CD14-positive monocyte (primary cell): ENCODE measurements around the gene RNF225. TPM values are rescaled to one million over a fixed set of nuclear protein-coding genes. Genes with fewer than 3 reads are reported as not detected.

ENCODE experiments used
- DNase-seq, 3 donors: peaks; one replicate each; pipeline ENCODE4 v3.0.0-alpha.2; 2011 to 2022
- H2AFZ ChIP-seq: 2 replicates; pipeline ENCODE4 v1.6.0; 2012; ENCODE audit warnings: mild to moderate bottlenecking, low read depth, low read length, inconsistent platforms; ENCODE audit not compliant: insufficient read depth, poor library complexity, severe bottlenecking
- H3K27ac ChIP-seq, 2 donors: 1 replicate in 1 of 2; 2 replicates in 1 of 2; pipeline ENCODE4 v1.5.1; 2012 to 2013; ENCODE audit warnings: low read length in 2 of 2, control low read depth in 1 of 2, inconsistent platforms in 1 of 2, low read depth in 1 of 2, mild to moderate bottlenecking in 1 of 2
- H3K27me3 ChIP-seq, 2 donors: one replicate each; pipeline versions ENCODE4 v1.6.0 to v1.6.1; 2011 to 2013; ENCODE audit warnings: low read length in 2 of 2; ENCODE audit not compliant: control insufficient read depth in 2 of 2, insufficient read depth in 2 of 2
- H3K36me3 ChIP-seq, 2 donors: replicated peaks in 1 of 2; 1 replicate in 1 of 2; 2 replicates in 1 of 2; pipeline versions ENCODE4 v1.5.1 to v1.6.1; 2012 to 2013; ENCODE audit warnings: low read length in 2 of 2, control low read depth in 1 of 2, inconsistent platforms in 1 of 2, mild to moderate bottlenecking in 1 of 2; ENCODE audit not compliant: insufficient read depth in 2 of 2, control insufficient read depth in 1 of 2
- H3K4me1 ChIP-seq, 2 donors: 1 replicate in 1 of 2; 2 replicates in 1 of 2; pipeline versions ENCODE4 v1.5.1 to v1.6.1; 2012 to 2013; ENCODE audit warnings: low read length in 2 of 2, control low read depth in 1 of 2, inconsistent platforms in 1 of 2, mild to moderate bottlenecking in 1 of 2, moderate library complexity in 1 of 2; ENCODE audit not compliant: insufficient read depth in 2 of 2, control insufficient read depth in 1 of 2
- H3K4me2 ChIP-seq: replicated peaks from 2 replicates; pipeline ENCODE3; 2012; ENCODE audit warnings: low read length, moderate library complexity, mild to moderate bottlenecking; ENCODE audit not compliant: poor library complexity, severe bottlenecking; ENCODE audit errors: extremely low read depth
- H3K4me3 ChIP-seq, 3 experiments: fragments of 200-600 bp in 1 of 3; sonication (generic) in 1 of 3; replicated peaks in 1 of 3; 1 replicate in 2 of 3; 2 replicates in 1 of 3; pipeline ENCODE4 v1.5.1; 2011 to 2013; ENCODE audit warnings: low read length in 3 of 3, mild to moderate bottlenecking in 3 of 3, control low read depth in 2 of 3, low read depth in 2 of 3, inconsistent platforms in 1 of 3, moderate library complexity in 1 of 3
- H3K79me2 ChIP-seq: 2 replicates; pipeline ENCODE4 v1.6.0; 2012; ENCODE audit warnings: mild to moderate bottlenecking, control low read depth, inconsistent platforms, low read length, moderate library complexity; ENCODE audit not compliant: insufficient read depth
- H3K9ac ChIP-seq: 2 replicates; pipeline ENCODE4 v1.6.0; 2017; ENCODE audit warnings: low read length, mild to moderate bottlenecking; ENCODE audit not compliant: insufficient read depth, poor library complexity, severe bottlenecking
- H3K9me3 ChIP-seq, 2 donors: replicated peaks in 1 of 2; 1 replicate in 1 of 2; 2 replicates in 1 of 2; pipeline versions ENCODE4 v1.5.1 to v1.6.1; 2012 to 2013; ENCODE audit warnings: low read length in 2 of 2, control low read depth in 1 of 2; ENCODE audit not compliant: control insufficient read depth in 1 of 2, insufficient read depth in 1 of 2
- H4K20me1 ChIP-seq: 2 replicates; pipeline ENCODE4 v1.6.0; 2012; ENCODE audit warnings: mild to moderate bottlenecking, low read length, control low read depth, moderate library complexity; ENCODE audit not compliant: insufficient read depth
- H3K27ac Mint-ChIP-seq, 7 donors: one replicate each; pipeline ENCODE4 v1.8.0; 2020; ENCODE audit warnings: mild to moderate bottlenecking in 7 of 7, mixed read lengths in 7 of 7, moderate library complexity in 6 of 7, inconsistent platforms in 2 of 7
- H3K27me3 Mint-ChIP-seq, 3 donors: one replicate each; pipeline ENCODE4 v1.8.0; 2021 to 2022; ENCODE audit warnings: low read depth in 3 of 3, mild to moderate bottlenecking in 3 of 3, mixed read lengths in 3 of 3, moderate library complexity in 3 of 3, inconsistent platforms in 1 of 3
- H3K36me3 Mint-ChIP-seq, 2 donors: one replicate each; pipeline ENCODE4 v1.8.0; 2020; ENCODE audit warnings: mixed read lengths in 2 of 2, inconsistent platforms in 1 of 2, mild to moderate bottlenecking in 1 of 2
- H3K4me1 Mint-ChIP-seq: one replicate; pipeline ENCODE4 v1.8.0; 2020; ENCODE audit warnings: mild to moderate bottlenecking, mixed read lengths
- H3K4me3 Mint-ChIP-seq, 2 donors: one replicate each; pipeline ENCODE4 v1.8.0; 2020; ENCODE audit warnings: mild to moderate bottlenecking in 2 of 2, mixed read lengths in 2 of 2, moderate library complexity in 1 of 2
- H3K9me3 Mint-ChIP-seq, 7 donors: one replicate each; pipeline ENCODE4 v1.8.0; 2020 to 2022; ENCODE audit warnings: mixed read lengths in 7 of 7, mild to moderate bottlenecking in 6 of 7, moderate library complexity in 6 of 7, inconsistent platforms in 2 of 7
- WGBS: methylation state at CpG from one replicate; pipeline ENCODE4 v1.1.5; 2013; ENCODE audit warnings: missing lambda C conversion rate; ENCODE audit not compliant: insufficient coverage; 5-methylcytosine and 5-hydroxymethylcytosine counted together
- intact Hi-C, 2 donors: fragments of 100-400 bp; cut with micrococcal nuclease; formaldehyde crosslinking; loops; one replicate each; pipeline versions ENCODE4 v1.15.0 to v1.15.1; 2023
- polyA plus RNA-seq, 3 donors: library from polyadenylated mRNA; depleted of rRNA in 1 of 3; unstranded in 2 of 3; stranded (reverse) in 1 of 3; fragments of 300-500 nt in 2 of 3; fragments of >200 nt in 1 of 3; fragmentation: Illumina TruSeq in 2 of 3; gene quantifications; 1 replicate in 2 of 3; 2 replicates in 1 of 3; pipeline ENCODE4 v1.2.3, GENCODE V29; 2012 to 2021
- TF ChIP-seq, protein P1 (sequence below): fragments of 200-600 bp; IDR thresholded peaks from one replicate; pipeline ENCODE4 v1.8.0; 2022; ENCODE audit warnings: antibody characterized with exemption, mild to moderate bottlenecking

RNF225 gene
- polyA plus RNA-seq, 3 donors: not detected

DNA sequence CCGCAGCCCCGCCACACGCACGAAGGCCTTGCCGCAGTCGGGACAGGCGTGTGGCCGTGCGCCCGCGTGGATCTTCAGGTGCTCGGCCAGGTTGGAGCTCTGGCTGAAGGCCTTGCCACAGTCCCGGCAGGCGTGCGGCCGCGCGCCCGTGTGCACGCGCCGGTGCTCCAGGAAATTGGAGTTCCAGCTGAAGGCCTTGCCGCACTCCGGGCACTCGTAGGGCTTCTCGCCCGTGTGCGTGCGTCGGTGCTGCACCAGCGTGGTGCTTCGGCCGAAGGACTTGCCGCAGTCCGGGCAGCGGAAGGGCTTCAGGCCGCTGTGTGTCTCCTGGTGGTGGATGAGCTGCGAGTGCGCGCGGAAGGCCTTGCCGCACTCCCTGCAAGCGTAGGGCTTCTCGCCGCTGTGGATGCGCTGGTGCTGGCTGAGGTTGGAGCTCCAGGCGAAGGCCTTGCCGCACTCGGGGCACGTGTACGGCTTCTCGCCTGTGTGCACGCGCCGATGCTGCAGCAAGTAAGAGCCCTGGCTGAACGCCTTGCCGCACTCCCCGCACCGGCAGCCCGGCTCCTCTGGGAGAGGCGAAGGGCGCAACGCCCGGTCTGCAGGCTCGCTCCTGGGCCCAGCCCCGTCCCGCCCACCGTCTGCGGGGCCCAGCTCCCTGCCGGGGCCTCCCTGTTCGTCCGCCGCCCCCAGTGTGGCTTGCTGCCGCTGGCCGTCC, 38.5 kb upstream of the RNF225 start:
- Histone ChIP-seq H3K27ac (no peak overlapping the region), H3K4me2 (peak overlapping the region; percentile 36), H3K36me3 (no peaks in the 10 kb centered on the region), H3K27me3 (peaks cover 6 to 31% of the 10 kb centered on the region in 2 donors), H3K4me1 (peaks cover 17 to 25% of the 10 kb centered on the region in 2 donors), H3K9me3 (peaks cover 0 to 8% of the 10 kb centered on the region in 2 donors), H2AFZ (no peak overlapping the region), H3K9ac (no peak overlapping the region), H3K79me2 (no peaks in the 10 kb centered on the region), H4K20me1 (no peaks in the 10 kb centered on the region), H3K4me3 (no peak overlapping the region)
- Mint-ChIP-seq H3K9me3 (peaks cover 0 to 15% (median 0%) of the 10 kb centered on the region in 7 donors), H3K36me3 (peaks cover under 1 to 1% of the 10 kb centered on the region in 2 donors), H3K27me3 (peaks cover 26 to 36% (median 35%) of the 10 kb centered on the region in 3 donors), H3K4me3 (peak overlapping the region; percentile 50 to 76), H3K27ac (no peak overlapping the region), H3K4me1 (peaks cover 19% of the 10 kb centered on the region)
- intact Hi-C loops: no loop called here
- TF ChIP-seq, protein P1, sequence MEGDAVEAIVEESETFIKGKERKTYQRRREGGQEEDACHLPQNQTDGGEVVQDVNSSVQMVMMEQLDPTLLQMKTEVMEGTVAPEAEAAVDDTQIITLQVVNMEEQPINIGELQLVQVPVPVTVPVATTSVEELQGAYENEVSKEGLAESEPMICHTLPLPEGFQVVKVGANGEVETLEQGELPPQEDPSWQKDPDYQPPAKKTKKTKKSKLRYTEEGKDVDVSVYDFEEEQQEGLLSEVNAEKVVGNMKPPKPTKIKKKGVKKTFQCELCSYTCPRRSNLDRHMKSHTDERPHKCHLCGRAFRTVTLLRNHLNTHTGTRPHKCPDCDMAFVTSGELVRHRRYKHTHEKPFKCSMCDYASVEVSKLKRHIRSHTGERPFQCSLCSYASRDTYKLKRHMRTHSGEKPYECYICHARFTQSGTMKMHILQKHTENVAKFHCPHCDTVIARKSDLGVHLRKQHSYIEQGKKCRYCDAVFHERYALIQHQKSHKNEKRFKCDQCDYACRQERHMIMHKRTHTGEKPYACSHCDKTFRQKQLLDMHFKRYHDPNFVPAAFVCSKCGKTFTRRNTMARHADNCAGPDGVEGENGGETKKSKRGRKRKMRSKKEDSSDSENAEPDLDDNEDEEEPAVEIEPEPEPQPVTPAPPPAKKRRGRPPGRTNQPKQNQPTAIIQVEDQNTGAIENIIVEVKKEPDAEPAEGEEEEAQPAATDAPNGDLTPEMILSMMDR: no peak
- DNase-seq: no peak
- WGBS: 42% methylated on average over 73 of the region's 75 CpGs

DNA sequence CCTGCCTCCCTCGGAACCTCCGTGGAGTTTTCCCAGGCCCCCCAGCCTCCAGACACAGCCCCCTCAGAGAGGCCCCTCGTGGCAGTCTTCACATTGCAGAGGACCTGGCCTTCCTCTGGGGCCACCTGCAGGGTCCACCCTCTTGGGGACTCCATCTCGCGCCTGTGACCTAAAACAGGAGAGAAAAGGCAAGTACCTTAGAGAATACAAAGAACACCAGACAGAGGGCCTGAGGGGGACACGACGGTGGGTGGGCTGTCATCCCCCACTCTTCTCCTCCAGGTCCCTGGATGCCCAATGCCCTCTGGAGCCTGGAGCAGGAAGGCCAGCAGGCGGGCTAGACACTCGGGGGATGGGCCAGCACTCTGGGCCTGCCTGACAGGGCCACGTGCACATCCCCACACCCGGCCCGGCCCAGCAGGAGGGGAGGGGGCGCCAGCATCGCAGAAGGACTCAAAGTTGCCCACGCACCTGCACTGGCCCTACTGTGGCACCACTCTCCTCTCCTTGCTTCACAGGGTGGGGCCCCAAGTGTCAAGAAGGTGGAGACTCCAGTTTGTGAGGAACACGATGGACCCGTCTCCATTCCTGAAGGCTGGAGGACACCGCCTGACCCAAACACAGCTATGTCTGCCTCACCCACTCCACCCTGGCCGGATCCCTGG, 37.8 kb upstream of the RNF225 start:
- peaks cover 0 to 8% of the 10 kb centered on the region in 2 donors for H3K9me3 ChIP-seq
- Mint-ChIP-seq H3K9me3 (peaks cover 0 to 16% (median 0%) of the 10 kb centered on the region in 7 donors), H3K27me3 (peaks cover 26 to 39% (median 35%) of the 10 kb centered on the region in 3 donors), H3K27ac (no peak overlapping the region), H3K4me1 (peaks cover 22% of the 10 kb centered on the region), H3K36me3 (no peaks in the 10 kb centered on the region), H3K4me3 (peak overlapping the region in 1 of 2 donors; percentile 46)
- TF ChIP-seq, protein P1: no peak
- peaks cover 6 to 31% of the 10 kb centered on the region in 2 donors for H3K27me3 ChIP-seq
- H4K20me1 ChIP-seq: no peaks in the 10 kb centered on the region
- no peak overlapping the region for H3K9ac ChIP-seq
- H3K4me2 ChIP-seq: no peak overlapping the region
- H3K79me2 ChIP-seq: no peaks in the 10 kb centered on the region
- no peak overlapping the region for H3K27ac ChIP-seq
- intact Hi-C loops: no loop called here
- no peak overlapping the region for H3K4me3 ChIP-seq
- DNase-seq: no peak
- peaks cover 19 to 31% of the 10 kb centered on the region in 2 donors for H3K4me1 ChIP-seq
- WGBS: 87% methylated on average over 16 of the region's 19 CpGs
- no peaks in the 10 kb centered on the region for H3K36me3 ChIP-seq
- no peak overlapping the region for H2AFZ ChIP-seq
